HG03095 (cell line): ENCODE measurements around the gene SPEM3.

ENCODE experiments used
- ATAC-seq: cut with Tn5 transposase; IDR thresholded peaks from one replicate; pipeline ENCODE4 v1.9.1; 2021; ENCODE audit warnings: moderate library complexity; ENCODE audit not compliant: unreplicated experiment

SPEM3 gene

GRCh38 chr17:7403977-7404736 is 24.5 kb upstream of the SPEM3 start, which contains the start of gene TMEM256:
TMEM256 (minus strand) TSS chr17:7404097; CDS start chr17:7404084, 13 bp downstream.
- ATAC-seq, result peak; percentile 84

DNA sequence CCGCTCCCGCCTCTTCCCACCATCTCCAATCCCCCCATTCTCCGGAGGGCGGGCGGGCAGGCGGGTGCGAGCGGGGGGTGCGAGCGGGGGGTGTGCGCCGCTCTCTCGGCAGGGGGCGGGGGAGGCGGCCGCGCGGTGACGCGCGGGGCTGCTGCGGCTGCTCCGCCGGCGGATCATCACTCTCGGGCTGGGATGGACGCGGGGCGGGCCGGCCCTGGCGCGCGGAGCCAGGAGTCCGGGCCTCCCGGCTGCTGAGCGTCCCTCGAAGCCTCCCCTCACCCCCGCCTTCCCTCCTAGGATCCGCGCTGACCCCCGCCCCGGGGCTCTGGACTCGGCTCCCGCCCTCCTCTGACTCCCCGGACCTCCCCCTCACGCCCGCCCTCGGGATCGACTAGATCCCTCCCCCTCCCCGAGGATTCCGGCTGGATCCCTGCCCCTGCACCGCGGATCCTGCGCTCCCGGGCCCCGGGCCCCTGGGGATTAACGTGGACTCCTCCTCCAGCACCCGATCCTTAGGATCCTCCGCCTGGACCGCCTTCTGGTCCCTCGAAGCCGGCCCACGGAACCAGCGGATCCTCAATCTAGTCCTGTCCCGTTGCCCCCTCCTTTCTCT is 23.8 kb upstream of the SPEM3 start:
- peak; percentile 11 for ATAC-seq

GRCh38 chr17:7405350-7406234 is 23.1 kb upstream of the SPEM3 start:
- ATAC-seq, result no peak

- no peak for ATAC-seq
Measured at GRCh38 chr17:7406235-7406825, 22.3 kb upstream of the SPEM3 start.

GRCh38 chr17:7407082-7407481 is 21.6 kb upstream of the SPEM3 start:
- ATAC-seq, result no peak

DNA sequence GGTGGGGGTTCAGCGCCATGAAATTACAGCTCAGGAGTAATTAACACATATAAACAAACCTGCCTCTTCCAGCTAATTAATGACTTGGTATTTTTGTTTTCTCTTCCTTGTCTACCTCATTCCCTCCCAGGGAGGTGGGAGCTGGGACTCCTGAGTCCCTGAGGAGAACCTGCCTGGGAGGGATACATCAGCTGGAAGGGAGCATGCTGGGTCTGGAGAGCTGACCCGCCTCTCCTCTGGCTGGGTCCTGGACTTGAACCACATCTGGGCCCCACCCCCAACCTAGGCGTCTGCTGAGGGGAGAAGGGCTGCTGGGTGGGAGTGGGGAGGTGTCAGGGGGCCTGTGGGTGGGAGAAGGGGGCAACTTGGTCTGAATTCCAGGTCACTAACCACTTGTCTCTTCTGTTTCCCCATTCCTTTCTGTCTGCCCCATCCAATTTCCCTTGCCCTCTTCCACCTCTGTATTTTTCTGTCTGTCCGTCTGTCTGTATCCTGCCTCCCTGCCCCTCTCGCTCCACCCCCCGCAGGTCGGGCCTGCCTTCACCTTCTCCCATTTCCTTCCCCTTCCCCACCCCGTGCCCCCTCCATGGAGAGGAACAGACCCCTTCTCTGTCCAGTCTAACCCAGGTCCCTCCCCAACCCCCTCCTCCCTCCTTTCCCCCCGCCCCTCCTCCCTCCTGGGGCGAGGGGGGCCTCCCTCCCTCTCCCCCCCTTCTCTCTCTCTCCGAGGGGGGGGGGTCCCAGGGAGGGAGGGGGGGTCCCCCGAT is 21.0 kb upstream of the SPEM3 start, which contains the start of gene NLGN2:
NLGN2 (plus strand) TSS at position 361 of the 767 bp plus-strand sequence. CDS start 411 bp downstream, outside the sequence.
- no peak for ATAC-seq

GRCh38 chr17:7408252-7408727 is 20.4 kb upstream of the SPEM3 start:
- no peak for ATAC-seq

GRCh38 chr17:7408863-7409262 is 19.8 kb upstream of the SPEM3 start:
- ATAC-seq, result no peak

- ATAC-seq, result no peak
Measured at GRCh38 chr17:7409716-7410115, 18.9 kb upstream of the SPEM3 start.

DNA sequence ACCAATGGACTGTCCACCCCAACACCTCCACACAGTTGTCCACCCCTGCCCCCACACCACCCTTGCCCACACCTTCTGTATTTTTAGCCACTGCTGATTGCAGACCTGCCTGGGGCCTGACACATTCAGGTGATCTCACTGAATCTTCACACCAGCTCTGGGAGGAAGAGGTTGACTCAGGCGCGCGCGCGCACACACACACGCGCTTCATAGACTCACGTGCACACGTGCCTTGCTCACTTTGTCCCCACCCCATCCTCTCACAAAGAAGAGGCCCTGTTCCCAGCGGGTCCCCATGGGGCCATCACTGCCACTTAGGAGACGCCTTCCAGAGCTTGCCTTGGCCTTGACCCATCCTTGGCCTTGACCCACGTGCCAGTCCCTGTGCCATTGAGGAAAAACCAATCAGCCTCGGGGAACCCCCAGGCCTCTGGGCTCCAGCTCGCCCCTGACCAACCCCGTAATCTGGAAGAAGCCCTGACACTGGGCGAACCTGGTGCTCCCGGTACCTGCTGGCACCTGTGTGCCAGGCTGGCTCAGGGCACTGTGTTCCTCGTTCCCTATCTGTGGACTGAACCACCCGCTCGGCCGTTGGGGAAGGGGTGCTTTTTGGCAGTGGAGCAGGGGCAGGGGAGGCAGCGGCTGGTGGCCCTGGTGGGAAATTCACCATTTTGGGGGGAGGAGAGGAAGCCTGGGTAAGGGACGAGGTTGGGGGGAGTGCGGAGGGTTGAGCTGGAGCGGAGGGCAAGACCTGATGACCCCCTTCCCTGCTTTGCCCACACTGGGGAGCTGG is 17.8 kb upstream of the SPEM3 start:
- no peak for ATAC-seq

DNA sequence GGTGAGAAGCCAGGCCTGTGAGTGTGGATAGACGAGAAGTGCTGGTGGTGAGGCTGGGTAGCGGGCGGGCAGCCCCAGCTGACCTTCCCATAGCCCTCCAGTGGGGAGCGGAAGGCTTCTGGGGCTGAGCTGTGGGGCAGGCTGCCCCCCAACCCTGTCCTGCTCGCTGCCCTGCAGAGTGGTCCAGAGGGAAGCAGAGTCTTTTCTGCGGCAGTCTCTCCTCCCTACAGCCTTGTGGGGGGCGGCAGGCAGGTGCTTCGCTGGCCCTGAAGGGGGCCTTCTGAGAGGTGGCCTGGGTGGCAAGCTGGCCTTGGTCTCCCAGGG is 17.3 kb upstream of the SPEM3 start:
- no peak for ATAC-seq

GRCh38 chr17:7413346-7413985 is 15.2 kb upstream of the SPEM3 start:
- no peak for ATAC-seq

DNA sequence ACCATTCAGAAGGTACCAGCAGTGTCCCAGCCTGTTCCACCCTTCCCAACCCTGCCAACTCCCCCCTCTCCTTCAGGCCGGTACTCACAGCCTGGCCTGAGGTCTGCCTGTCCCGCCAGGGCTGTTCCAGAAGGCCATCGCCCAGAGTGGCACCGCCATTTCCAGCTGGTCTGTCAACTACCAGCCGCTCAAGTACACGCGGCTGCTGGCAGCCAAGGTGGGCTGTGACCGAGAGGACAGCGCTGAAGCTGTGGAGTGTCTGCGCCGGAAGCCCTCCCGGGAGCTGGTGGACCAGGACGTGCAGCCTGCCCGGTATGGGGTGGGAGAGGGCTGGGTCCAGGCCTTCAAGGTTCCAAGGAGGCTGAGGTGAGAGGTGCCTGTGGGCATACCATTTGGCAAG is 13.8 kb upstream of the SPEM3 start:
- no peak for ATAC-seq

DNA sequence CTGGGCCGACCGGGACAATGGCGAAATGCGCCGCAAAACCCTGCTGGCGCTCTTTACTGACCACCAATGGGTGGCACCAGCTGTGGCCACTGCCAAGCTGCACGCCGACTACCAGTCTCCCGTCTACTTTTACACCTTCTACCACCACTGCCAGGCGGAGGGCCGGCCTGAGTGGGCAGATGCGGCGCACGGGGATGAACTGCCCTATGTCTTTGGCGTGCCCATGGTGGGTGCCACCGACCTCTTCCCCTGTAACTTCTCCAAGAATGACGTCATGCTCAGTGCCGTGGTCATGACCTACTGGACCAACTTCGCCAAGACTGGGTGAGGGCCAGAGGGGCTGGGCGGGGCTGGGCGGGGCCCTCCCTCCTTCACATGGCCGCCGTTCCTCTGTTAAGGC is 12.9 kb upstream of the SPEM3 start:
- ATAC-seq, result no peak

GRCh38 chr17:7416323-7416722 is 12.3 kb upstream of the SPEM3 start:
- ATAC-seq, result no peak

GRCh38 chr17:7417056-7417655 is 11.5 kb upstream of the SPEM3 start:
- ATAC-seq, result no peak

GRCh38 chr17:7418472-7419152 is 10.0 kb upstream of the SPEM3 start:
- no peak for ATAC-seq
